WTC11 (cell line): Measurements from ENCODE around the gene AMBRA1. TPM values are rescaled to one million over a fixed set of nuclear protein-coding genes. Genes with fewer than 3 reads are reported as not detected.
"Not testable (repeated sequence)": the region's sequence is repeated elsewhere in the genome, so short reads cannot be mapped to it uniquely, and the experiment has no call there.

Experiments used
- ATAC-seq: fragments of 200-7000 bp; cut with Tn5 transposase; 2 replicates; pipeline ENCODE4 v1.10.0; 2021; ENCODE audit warnings: mild to moderate bottlenecking, moderate library complexity
- CTCF ChIA-PET: fragments of 300-600 bp; sonication (Branson Sonifier 250); formaldehyde crosslinking; loops from one replicate; lab custom pipeline; 2021; ENCODE audit warnings: antibody characterized with exemption; lab: Charles Lee
- POLR2A ChIA-PET: fragments of 350-600 bp; sonication (Branson Sonifier 250); formaldehyde crosslinking; loops from one replicate; lab custom pipeline; 2021; ENCODE audit warnings: antibody characterized with exemption; lab: Charles Lee
- DNase-seq: peaks from one replicate; pipeline ENCODE4 v3.0.0; 2021; ENCODE audit warnings: low spot score
- H3K27ac Mint-ChIP-seq: 2 replicates; pipeline ENCODE4 v1.8.0; 2021; ENCODE audit warnings: mixed read lengths
- H3K27me3 Mint-ChIP-seq: 2 replicates; pipeline ENCODE4 v1.8.0; 2021; ENCODE audit warnings: low read depth, mild to moderate bottlenecking, moderate library complexity, mixed read lengths
- H3K36me3 Mint-ChIP-seq: 2 replicates; pipeline ENCODE4 v1.8.0; 2021; ENCODE audit warnings: mixed read lengths
- H3K4me1 Mint-ChIP-seq: 2 replicates; pipeline ENCODE4 v1.8.0; 2022; ENCODE audit warnings: mixed read lengths
- H3K4me3 Mint-ChIP-seq: 2 replicates; pipeline ENCODE4 v1.8.0; 2021; ENCODE audit warnings: mild to moderate bottlenecking, moderate library complexity, mixed read lengths
- H3K9me3 Mint-ChIP-seq: 2 replicates; pipeline ENCODE4 v1.8.0; 2021; ENCODE audit warnings: mixed read lengths
- CBFB ChIP-seq: sonication (generic); formaldehyde crosslinking; IDR thresholded peaks from 2 replicates; pipeline ENCODE4 v1.8.1; 2022; ENCODE audit warnings: mild to moderate bottlenecking, low read depth, missing genetic modification reagents
- CREM ChIP-seq: sonication (generic); formaldehyde crosslinking; IDR thresholded peaks from 2 replicates; pipeline ENCODE4 v1.8.1; 2022; ENCODE audit warnings: mild to moderate bottlenecking, missing genetic modification reagents, moderate library complexity
- ETV6 ChIP-seq: sonication (generic); formaldehyde crosslinking; IDR thresholded peaks from 2 replicates; pipeline ENCODE4 v1.8.1; 2022; ENCODE audit warnings: mild to moderate bottlenecking, missing genetic modification reagents
- FOXK1 ChIP-seq: sonication (generic); formaldehyde crosslinking; IDR thresholded peaks from 2 replicates; pipeline ENCODE4 v1.8.0; 2022; ENCODE audit warnings: mild to moderate bottlenecking, moderate library complexity, missing genetic modification reagents
- GTF2I ChIP-seq: fragments of 250-450 bp; sonication (Bioruptor Pico); conservative IDR thresholded peaks from 2 replicates; pipeline ENCODE4 v1.4.0; 2021; ENCODE audit warnings: mild to moderate bottlenecking
- HMGA2 ChIP-seq: fragments of 250-450 bp; sonication (Bioruptor Pico); IDR thresholded peaks from 2 replicates; pipeline ENCODE4 v1.4.0; 2021; ENCODE audit warnings: mild to moderate bottlenecking, moderate library complexity
- NFE2L1 ChIP-seq: sonication (generic); formaldehyde crosslinking; IDR thresholded peaks from 2 replicates; pipeline ENCODE4 v1.8.1; 2023; ENCODE audit warnings: missing genetic modification reagents
- NFYB ChIP-seq: sonication (generic); formaldehyde crosslinking; conservative IDR thresholded peaks from 2 replicates; pipeline ENCODE4 v1.8.0; 2022; ENCODE audit warnings: low read depth, missing genetic modification reagents
- RELA ChIP-seq: sonication (generic); formaldehyde crosslinking; IDR thresholded peaks from 2 replicates; pipeline ENCODE4 v1.8.1; 2022; ENCODE audit warnings: missing genetic modification reagents, mild to moderate bottlenecking, borderline replicate concordance
- RORB ChIP-seq: fragments of 250-450 bp; sonication (Bioruptor Pico); IDR thresholded peaks from 2 replicates; pipeline ENCODE4 v1.9.0; 2021; ENCODE audit warnings: mild to moderate bottlenecking
- SP1 ChIP-seq: sonication (generic); formaldehyde crosslinking; conservative IDR thresholded peaks from 2 replicates; pipeline ENCODE4 v1.8.1; 2022; ENCODE audit warnings: missing genetic modification reagents
- ZNF121 ChIP-seq: sonication (generic); formaldehyde crosslinking; IDR thresholded peaks from 2 replicates; pipeline ENCODE4 v1.8.0; 2023; ENCODE audit warnings: missing genetic modification reagents
- ZNF138 ChIP-seq: sonication (generic); formaldehyde crosslinking; conservative IDR thresholded peaks from 2 replicates; pipeline ENCODE4 v1.8.1; 2022; ENCODE audit warnings: mild to moderate bottlenecking, moderate library complexity, missing genetic modification reagents
- ZNF232 ChIP-seq: sonication (generic); formaldehyde crosslinking; IDR thresholded peaks from 2 replicates; pipeline ENCODE4 v1.8.0; 2022; ENCODE audit warnings: mild to moderate bottlenecking, missing genetic modification reagents
- ZNF263 ChIP-seq: sonication (generic); formaldehyde crosslinking; IDR thresholded peaks from 2 replicates; pipeline ENCODE4 v1.8.1; 2022; ENCODE audit warnings: low read depth, mild to moderate bottlenecking, moderate library complexity, missing genetic modification reagents
- ZNF423 ChIP-seq: fragments of 250-450 bp; sonication (Bioruptor Pico); IDR thresholded peaks from 2 replicates; pipeline ENCODE4 v2.1.2; 2022; ENCODE audit warnings: mild to moderate bottlenecking, moderate library complexity
- total RNA-seq: library from RNA; stranded (reverse); gene quantifications from 3 replicates; pipeline ENCODE4 v1.2.3, GENCODE V29; 2021
- TF ChIP-seq, protein P1 (sequence below): sonication (generic); formaldehyde crosslinking; IDR thresholded peaks from 2 replicates; pipeline ENCODE4 v1.8.1; 2023; ENCODE audit warnings: mild to moderate bottlenecking, missing genetic modification reagents, moderate library complexity
- TF ChIP-seq, protein P2 (sequence below): sonication (generic); formaldehyde crosslinking; IDR thresholded peaks from 2 replicates; pipeline ENCODE4 v1.8.1; 2023; ENCODE audit warnings: mild to moderate bottlenecking, missing genetic modification reagents, borderline replicate concordance
- TF ChIP-seq, protein P3 (sequence below): fragments of 250-450 bp; sonication (Bioruptor Pico); IDR thresholded peaks from 2 replicates; pipeline ENCODE4 v1.9.0; 2021; ENCODE audit warnings: mild to moderate bottlenecking

Gene AMBRA1
- total RNA-seq, 1 experiment from 2014 or later = 35.0 TPM

DNA sequence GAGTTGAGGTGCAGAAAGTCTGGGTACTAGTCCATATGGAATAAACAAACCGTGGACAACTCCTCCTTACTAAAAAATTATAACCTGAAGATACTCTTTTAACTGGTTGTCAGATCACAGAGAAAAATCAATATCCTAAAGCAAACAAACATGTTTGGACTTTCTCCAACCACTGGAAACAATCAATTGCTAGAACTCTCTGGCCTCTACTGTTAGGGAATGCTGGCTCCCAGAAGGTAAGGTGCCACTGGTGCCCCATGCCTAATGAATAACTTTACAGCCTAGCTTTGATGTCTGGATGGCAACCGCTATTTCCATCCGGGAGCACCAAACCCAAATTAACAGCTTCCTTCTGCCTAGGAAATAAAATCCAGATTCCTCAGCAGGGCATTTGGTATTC lies 74.5 kb downstream of the AMBRA1 start:
- H3K9me3 Mint-ChIP-seq = no peaks in the 10 kb centered on the region
- H3K4me3 Mint-ChIP-seq = no peak overlapping the region
- POLR2A ChIA-PET = interaction anchor here (0.7 kb wide), 2 partner anchors 64 to 74 kb away, joined by 5 read pairs; partner anchors contain the start of gene AMBRA1
- no peak for ATAC-seq
- CTCF ChIA-PET = interaction anchor here (0.7 to 6.6 kb wide), 13 partner anchors 10 to 1140 kb away, joined by 3 to 57 read pairs (median 3); no protein-coding TSS in a partner anchor
- TF ChIP-seq FOXK1 (CRISPR knock-in tag) = no peak
- TF ChIP-seq CBFB (CRISPR knock-in tag) = no peak
- no peak for TF ChIP-seq HMGA2 (CRISPR knock-in tag)
- TF ChIP-seq, all 79 proteins: peak for 0
- DNase-seq = no peak
- Mint-ChIP-seq H3K27ac (0 out of 2 replicates have a peak overlapping the region, but pooled peaks have one; percentile 17), H3K4me1 (peaks cover 36% of the 10 kb centered on the region), H3K36me3 (no peaks in the 10 kb centered on the region), H3K27me3 (no peaks in the 10 kb centered on the region)

DNA sequence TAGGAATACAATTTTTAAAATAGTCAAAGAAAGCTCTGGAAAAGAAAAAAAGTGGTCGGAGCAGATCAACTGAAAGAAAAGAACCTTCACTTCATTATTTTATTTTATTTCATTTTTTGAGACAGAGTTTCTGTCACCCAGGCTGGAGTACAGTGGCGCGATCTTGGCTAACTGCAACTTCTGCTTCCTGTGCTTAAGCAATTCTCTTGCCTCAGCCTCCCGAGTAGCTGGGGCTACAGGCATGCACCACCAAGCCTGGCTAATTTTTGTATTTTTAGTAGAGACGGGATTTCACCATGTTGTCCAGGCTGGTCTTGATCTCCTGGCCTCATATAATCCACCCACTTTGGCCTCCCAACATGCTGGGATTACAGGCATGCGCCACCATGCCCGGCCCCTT lies 74.9 kb downstream of the AMBRA1 start:
- H3K4me1 Mint-ChIP-seq = peaks cover 40% of the 10 kb centered on the region
- H3K27me3 Mint-ChIP-seq, H3K36me3 Mint-ChIP-seq, H3K27ac Mint-ChIP-seq, H3K9me3 Mint-ChIP-seq, ATAC-seq, DNase-seq, H3K4me3 Mint-ChIP-seq: not testable (repeated sequence)
- POLR2A ChIA-PET = interaction anchor here (0.6 to 0.7 kb wide), 2 partner anchors 29 to 276 kb away, joined by 3 to 4 read pairs; no protein-coding TSS in a partner anchor
- CTCF ChIA-PET = interaction anchor here (0.8 to 6.6 kb wide), 7 partner anchors 11 to 128 kb away, joined by 3 to 57 read pairs (median 5); partner anchors contain the start of gene CHRM4

DNA sequence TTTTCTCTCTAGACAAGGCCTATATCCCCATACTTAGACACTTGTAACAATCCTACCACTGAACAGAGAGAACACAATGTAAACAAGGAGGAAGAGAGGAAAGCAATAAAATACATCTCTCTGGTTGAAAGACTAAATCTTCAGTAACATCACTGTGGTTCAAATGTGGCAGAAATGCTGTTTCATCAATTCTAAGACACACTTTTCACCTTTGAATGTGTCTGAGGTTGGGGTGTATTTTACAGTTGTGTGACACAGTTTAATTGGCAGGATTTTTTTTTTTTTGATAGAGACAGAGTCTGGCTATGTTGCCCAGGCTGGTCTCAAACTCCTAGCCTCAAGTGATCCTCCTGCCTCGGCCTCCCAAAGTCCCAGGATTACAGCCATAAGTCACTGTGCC lies 79.5 kb downstream of the AMBRA1 start:
- peaks cover 34% of the 10 kb centered on the region for H3K4me1 Mint-ChIP-seq
- ATAC-seq (no peak), DNase-seq (no peak)
- H3K9me3 Mint-ChIP-seq = no peaks in the 10 kb centered on the region
- CTCF ChIA-PET = interaction anchor here (0.8 to 6.6 kb wide), 8 partner anchors 14 to 131 kb away, joined by 3 to 57 read pairs (median 6); no protein-coding TSS in a partner anchor
- no peaks in the 10 kb centered on the region for H3K27me3 Mint-ChIP-seq
- no peak for TF ChIP-seq ZNF232 (CRISPR knock-in tag)
- TF ChIP-seq ZNF121 (CRISPR knock-in tag) = 0 out of 2 replicates have a peak, but pooled peaks have one; percentile 58
- no peak for TF ChIP-seq SP1 (CRISPR knock-in tag)
- H3K27ac Mint-ChIP-seq = peak overlapping the region; percentile 88
- no peaks in the 10 kb centered on the region for H3K36me3 Mint-ChIP-seq
- H3K4me3 Mint-ChIP-seq = no peak overlapping the region
- POLR2A ChIA-PET = no interaction called here

DNA sequence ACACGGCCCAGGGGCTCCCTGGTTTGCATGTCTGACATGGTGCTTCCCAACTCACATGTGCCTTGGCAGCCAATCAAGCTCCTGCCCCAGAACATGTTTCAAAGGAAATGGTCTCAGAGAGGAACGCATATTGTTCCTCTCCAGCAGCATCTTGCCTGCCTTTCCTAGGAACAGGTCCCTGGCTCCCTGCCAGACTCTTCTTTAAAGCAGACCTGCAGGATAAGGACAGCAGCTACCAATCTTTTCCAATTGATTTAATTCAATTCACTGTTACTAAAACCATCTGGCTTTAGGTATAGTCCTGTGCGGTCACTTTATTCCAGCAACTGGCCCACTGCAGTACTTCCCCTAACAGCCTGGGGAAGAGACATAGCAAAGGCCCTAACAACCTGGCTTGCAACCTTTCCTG lies 79.9 kb downstream of the AMBRA1 start:
- no peak for DNase-seq
- H3K27ac Mint-ChIP-seq = peak overlapping the region; percentile 88
- TF ChIP-seq, protein P1, sequence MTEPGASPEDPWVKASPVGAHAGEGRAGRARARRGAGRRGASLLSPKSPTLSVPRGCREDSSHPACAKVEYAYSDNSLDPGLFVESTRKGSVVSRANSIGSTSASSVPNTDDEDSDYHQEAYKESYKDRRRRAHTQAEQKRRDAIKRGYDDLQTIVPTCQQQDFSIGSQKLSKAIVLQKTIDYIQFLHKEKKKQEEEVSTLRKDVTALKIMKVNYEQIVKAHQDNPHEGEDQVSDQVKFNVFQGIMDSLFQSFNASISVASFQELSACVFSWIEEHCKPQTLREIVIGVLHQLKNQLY (CRISPR knock-in tag) = no peak
- TF ChIP-seq NFYB (no peak), ZNF232 (CRISPR knock-in tag) (no peak), ZNF263 (CRISPR knock-in tag) (no peak), RORB (CRISPR knock-in tag) (no peak), ZNF138 (CRISPR knock-in tag) (no peak), CREM (CRISPR knock-in tag) (no peak), ETV6 (CRISPR knock-in tag) (no peak), RELA (CRISPR knock-in tag) (no peak), NFE2L1 (CRISPR knock-in tag) (no peak), ZNF121 (CRISPR knock-in tag) (no peak), GTF2I (CRISPR knock-in tag) (no peak), ZNF423 (CRISPR knock-in tag) (no peak), SP1 (CRISPR knock-in tag) (no peak)
- TF ChIP-seq, protein P2, sequence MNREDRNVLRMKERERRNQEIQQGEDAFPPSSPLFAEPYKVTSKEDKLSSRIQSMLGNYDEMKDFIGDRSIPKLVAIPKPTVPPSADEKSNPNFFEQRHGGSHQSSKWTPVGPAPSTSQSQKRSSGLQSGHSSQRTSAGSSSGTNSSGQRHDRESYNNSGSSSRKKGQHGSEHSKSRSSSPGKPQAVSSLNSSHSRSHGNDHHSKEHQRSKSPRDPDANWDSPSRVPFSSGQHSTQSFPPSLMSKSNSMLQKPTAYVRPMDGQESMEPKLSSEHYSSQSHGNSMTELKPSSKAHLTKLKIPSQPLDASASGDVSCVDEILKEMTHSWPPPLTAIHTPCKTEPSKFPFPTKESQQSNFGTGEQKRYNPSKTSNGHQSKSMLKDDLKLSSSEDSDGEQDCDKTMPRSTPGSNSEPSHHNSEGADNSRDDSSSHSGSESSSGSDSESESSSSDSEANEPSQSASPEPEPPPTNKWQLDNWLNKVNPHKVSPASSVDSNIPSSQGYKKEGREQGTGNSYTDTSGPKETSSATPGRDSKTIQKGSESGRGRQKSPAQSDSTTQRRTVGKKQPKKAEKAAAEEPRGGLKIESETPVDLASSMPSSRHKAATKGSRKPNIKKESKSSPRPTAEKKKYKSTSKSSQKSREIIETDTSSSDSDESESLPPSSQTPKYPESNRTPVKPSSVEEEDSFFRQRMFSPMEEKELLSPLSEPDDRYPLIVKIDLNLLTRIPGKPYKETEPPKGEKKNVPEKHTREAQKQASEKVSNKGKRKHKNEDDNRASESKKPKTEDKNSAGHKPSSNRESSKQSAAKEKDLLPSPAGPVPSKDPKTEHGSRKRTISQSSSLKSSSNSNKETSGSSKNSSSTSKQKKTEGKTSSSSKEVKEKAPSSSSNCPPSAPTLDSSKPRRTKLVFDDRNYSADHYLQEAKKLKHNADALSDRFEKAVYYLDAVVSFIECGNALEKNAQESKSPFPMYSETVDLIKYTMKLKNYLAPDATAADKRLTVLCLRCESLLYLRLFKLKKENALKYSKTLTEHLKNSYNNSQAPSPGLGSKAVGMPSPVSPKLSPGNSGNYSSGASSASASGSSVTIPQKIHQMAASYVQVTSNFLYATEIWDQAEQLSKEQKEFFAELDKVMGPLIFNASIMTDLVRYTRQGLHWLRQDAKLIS (CRISPR knock-in tag) = no peak
- TF ChIP-seq, protein P3, sequence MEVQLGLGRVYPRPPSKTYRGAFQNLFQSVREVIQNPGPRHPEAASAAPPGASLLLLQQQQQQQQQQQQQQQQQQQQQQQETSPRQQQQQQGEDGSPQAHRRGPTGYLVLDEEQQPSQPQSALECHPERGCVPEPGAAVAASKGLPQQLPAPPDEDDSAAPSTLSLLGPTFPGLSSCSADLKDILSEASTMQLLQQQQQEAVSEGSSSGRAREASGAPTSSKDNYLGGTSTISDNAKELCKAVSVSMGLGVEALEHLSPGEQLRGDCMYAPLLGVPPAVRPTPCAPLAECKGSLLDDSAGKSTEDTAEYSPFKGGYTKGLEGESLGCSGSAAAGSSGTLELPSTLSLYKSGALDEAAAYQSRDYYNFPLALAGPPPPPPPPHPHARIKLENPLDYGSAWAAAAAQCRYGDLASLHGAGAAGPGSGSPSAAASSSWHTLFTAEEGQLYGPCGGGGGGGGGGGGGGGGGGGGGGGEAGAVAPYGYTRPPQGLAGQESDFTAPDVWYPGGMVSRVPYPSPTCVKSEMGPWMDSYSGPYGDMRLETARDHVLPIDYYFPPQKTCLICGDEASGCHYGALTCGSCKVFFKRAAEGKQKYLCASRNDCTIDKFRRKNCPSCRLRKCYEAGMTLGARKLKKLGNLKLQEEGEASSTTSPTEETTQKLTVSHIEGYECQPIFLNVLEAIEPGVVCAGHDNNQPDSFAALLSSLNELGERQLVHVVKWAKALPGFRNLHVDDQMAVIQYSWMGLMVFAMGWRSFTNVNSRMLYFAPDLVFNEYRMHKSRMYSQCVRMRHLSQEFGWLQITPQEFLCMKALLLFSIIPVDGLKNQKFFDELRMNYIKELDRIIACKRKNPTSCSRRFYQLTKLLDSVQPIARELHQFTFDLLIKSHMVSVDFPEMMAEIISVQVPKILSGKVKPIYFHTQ = no peak
- TF ChIP-seq, all 79 proteins: peak for 0
- ChIA-PET CTCF (interaction anchor here (0.8 to 2.4 kb wide), 7 partner anchors 8 to 131 kb away, joined by 3 to 24 read pairs (median 4); no protein-coding TSS in a partner anchor), POLR2A (no interaction called here)
- Mint-ChIP-seq H3K9me3 (no peaks in the 10 kb centered on the region), H3K4me3 (no peak overlapping the region), H3K4me1 (peaks cover 31% of the 10 kb centered on the region), H3K27me3 (no peaks in the 10 kb centered on the region), H3K36me3 (no peaks in the 10 kb centered on the region)
- ATAC-seq = peak; percentile 77
